Femur (tissue), 1 donor: ENCODE data around the gene SMIM41.

Source experiments
- DNase-seq: peaks from one replicate; pipeline ENCODE4 v3.0.0-alpha.2; 2017

Gene SMIM41

GRCh38 chr12:52147964-52148463 lies 68.5 kb downstream of the SMIM41 start:
- peak; percentile 17 for DNase-seq

- DNase-seq, result peak; percentile 17
Observed at GRCh38 chr12:52148464-52149181, 69.1 kb downstream of the SMIM41 start.

GRCh38 chr12:52149182-52149641 lies 69.7 kb downstream of the SMIM41 start:
- DNase-seq, result peak; percentile 25

GRCh38 chr12:52149651-52150241 lies 70.2 kb downstream of the SMIM41 start:
- DNase-seq, result peak; percentile 38

GRCh38 chr12:52151153-52151836 lies 71.8 kb downstream of the SMIM41 start:
- DNase-seq, result no peak

GRCh38 chr12:52151837-52152783 lies 72.6 kb downstream of the SMIM41 start:
- peak; percentile 73 for DNase-seq

- no peak for DNase-seq
Observed at GRCh38 chr12:52152905-52153317, 73.4 kb downstream of the SMIM41 start.

GRCh38 chr12:52155048-52155868 lies 75.8 kb downstream of the SMIM41 start:
- peak; percentile 51 for DNase-seq

- DNase-seq, result no peak
Observed at GRCh38 chr12:52156311-52156710, 76.8 kb downstream of the SMIM41 start.

GRCh38 chr12:52156757-52157565 lies 77.5 kb downstream of the SMIM41 start:
- DNase-seq, result peak; percentile 80

GRCh38 chr12:52157566-52158150 lies 78.2 kb downstream of the SMIM41 start:
- DNase-seq, result no peak
